TTC549 (cell line): ENCODE results near the gene NUBP2.
"Not testable (repeated sequence)": the region's sequence is repeated elsewhere in the genome, so short reads cannot be mapped to it uniquely, and the experiment has no call there.

ENCODE experiments used
- FAIRE-seq: peaks from 2 replicates; lab custom pipeline; 2012; peaks lifted over from hg19 to GRCh38; lab: Jason Lieb, UNC

Gene NUBP2

DNA sequence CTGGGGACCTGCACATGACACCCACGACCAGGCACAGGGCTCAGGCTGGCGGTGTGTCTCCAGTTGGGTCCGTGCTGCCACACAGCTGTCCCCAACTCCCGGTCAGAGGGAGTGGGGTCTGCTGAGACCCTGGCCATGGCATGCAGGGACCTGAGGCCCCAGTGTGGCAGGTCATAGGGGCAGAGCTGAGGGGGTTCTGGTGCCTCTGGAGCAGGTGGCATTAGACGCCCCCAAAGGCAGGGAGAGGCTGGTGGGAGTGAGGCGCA is 4.2 kb downstream of the NUBP2 start:
- FAIRE-seq: no peak

DNA sequence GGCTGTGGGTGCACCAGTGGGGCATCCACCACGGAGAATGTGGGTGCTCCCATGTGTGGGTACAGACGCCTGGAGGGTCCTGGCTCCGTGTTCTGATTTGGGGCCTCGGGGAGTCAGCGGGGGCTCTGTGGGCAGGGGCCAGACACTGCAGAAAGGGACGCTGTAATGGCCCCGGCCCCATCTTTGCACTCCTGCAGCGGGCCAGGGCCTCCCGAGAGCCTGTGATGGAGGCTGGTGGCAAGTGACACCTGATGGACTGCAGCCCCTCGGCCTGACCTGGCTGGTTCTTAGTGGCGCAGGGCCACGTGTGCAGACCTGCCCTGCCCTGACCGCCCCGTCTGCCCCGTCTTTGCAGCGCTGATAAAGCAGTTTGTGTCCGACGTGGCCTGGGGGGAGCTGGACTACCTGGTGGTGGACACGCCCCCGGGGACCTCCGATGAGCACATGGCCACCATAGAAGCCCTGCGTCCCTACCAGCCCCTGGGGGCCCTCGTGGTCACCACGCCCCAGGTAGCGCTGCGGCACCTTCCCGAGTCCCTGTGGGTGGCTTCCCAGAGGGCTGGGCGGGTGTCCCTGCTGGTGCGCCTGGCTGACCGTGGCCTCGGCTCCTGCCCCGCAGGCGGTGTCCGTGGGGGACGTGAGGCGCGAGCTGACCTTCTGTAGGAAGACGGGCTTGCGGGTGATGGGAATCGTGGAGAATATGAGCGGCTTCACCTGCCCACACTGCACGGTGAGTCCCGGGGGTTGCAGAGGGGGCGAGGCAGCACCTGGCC is 4.7 kb downstream of the NUBP2 start:
- no peak for FAIRE-seq

DNA sequence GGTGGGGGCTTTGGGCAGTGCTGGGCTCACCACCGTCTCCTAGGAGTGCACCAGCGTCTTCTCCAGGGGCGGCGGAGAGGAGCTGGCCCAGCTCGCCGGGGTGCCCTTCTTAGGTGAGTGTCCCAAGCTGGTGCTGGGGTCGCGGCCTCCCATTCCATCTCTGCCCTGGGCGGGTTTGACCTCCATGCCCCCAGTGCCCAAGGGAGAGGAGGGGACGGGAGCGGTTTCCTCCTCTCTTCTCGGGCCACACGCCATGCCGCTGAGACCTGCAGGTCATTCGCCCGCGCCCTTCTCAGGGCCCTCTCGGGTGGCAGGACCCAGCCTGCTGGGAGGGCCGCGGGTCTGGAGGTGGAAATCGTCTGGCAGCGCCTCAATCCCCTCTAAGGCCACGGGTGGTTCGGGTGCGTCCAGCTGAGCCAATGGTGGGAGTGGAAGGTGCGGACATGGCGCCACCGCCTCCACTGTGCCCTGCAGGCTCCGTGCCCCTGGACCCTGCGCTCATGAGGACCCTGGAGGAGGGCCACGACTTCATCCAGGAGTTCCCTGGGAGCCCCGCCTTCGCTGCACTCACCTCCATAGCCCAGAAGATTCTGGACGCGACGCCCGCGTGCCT is 5.4 kb downstream of the NUBP2 start:
- no peak for FAIRE-seq

- no peak for FAIRE-seq
Observed at GRCh38 chr16:1788708-1789100, 5.9 kb downstream of the NUBP2 start.

DNA sequence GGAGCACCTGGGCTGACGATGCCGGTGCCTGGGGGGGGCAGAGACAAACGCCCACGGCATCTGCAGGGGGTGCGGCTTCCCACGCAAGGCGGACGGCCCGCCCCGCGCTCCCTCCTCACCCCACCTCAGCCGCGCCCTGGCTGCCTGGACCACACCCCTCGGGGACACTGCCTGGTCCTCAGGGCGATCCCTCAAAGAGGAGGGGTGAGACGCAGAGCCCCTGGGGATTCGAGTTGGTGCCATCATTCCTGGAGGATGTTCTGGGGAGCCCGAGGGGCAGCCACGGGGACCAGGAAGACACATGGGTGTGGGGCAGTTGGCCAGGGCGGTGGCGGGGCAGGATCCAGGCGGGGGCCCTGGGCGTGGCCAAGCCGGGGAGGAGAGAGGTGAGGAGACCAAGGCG is 6.9 kb downstream of the NUBP2 start:
- no peak for FAIRE-seq

DNA sequence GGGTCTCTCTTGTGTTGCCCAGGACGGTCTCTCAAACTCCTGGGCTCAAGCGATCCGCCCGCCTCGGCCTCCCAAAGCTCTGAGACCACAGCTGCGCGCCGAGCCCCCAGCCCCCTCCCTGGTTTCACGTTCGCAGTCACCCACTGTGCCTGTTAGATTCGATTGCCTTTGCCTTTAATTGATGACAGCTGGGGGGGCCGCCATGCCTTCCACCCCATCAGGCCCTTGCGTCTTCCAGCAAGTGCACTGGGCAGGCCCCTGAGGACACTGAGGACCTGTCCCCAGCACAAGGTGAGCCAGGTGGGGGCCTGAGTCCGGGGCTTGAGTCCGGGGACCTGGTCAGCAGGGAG is 7.5 kb downstream of the NUBP2 start:
- no peak for FAIRE-seq

DNA sequence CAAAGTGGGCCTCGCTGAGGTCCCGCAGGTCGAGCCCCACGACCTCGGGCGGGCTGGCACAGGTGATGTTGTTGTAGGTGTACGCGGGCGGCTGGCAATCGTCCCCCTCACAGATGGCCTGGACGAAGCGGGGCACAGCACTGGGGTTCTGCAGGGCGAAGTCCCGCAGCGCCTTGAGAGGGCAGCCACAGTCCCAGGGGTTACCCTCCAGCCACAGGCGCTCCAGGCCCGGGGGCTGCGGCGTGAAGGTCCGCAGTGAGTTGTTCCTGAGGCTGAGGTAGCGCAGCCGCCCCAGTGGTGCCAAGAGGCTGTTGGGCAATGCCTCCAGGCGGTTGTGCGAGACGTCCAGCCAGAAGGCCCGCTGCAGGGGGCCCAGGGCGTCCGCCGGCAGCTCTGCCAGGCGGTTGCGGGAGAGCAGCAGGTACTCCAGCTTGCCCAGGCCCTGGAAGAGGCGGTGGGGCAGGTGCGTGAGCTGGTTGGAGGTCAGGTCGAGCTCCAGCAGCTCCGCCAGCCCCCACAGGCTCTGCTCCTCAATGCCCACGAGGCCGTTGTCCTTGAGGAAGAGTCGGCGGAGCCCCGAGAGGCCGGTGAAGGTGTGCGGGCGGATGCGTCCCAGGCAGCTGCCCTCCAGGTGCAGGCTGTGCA is 8.0 kb downstream of the NUBP2 start:
- FAIRE-seq: no peak

DNA sequence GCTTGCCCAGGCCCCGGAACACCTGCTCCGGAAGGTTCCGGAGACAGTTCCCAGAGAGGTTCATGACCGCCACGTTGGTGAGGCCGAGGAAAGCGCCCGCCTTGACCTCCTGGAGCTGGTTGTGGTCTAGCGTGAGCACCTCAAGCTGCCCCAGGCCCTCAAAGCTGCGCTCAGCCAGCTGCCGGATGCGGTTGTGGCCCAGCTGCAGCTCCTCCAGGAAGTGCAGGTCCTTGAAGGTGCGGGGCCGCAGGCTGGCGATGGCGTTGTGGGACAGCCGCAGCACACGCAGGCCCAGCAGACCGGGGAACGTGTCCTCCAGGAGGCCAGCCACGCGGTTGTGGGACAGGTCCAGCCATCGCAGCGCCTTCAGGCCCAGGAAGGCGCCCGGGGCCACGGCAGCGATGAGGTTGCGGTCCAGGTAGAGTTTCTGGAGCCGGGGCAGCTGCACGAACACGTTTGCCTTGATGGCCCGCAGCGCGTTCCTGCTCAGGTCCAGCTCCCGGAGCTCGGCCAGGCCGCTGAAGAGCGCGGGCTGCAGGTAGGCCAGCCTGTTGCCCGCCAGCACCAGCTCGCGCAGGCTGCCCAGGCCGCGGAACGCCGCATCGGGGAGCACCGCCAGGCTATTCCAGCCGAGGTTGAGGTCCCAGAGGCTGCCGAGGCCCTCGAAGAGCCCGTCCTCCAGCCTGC is 8.6 kb downstream of the NUBP2 start:
- no peak for FAIRE-seq

GRCh38 chr16:1791943-1792812 is 9.4 kb downstream of the NUBP2 start:
- no peak for FAIRE-seq

GRCh38 chr16:1792836-1793577 is 10.2 kb downstream of the NUBP2 start:
- no peak for FAIRE-seq

DNA sequence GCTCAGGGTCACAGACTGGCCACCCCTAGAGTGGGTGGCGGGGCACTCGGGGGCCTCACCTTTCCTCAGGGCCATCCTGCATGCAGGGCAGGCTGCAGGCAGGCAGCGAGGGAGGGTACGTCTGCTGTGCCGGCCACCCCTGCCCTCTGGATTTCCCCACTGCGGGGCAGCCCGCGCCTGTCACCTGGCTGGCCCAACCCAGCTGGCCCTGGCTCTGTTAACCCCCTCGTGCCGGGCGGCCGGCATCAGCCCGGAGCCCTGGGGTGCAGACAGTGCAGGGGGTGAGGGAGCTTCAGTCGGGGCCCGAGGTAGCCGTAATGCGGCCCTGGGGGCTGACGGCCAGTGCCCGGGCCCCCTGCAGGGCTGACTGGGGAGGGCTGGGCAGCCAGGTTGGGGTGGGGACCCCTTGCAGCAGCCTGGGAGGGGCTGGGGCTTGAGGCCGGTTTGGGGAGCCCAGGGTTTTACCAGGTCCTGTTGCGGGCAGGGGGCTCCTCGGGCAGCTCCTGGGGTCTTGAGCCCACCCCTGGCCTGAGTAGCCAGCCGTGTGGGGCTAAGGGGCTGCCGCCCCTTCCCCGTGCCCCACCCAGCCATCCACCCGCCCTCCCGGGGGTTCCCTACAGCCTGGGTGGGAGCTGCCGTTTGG is 10.9 kb downstream of the NUBP2 start, which contains the start of gene IGFALS:
IGFALS (minus strand) TSS at position 128 of the 643 bp plus-strand sequence; CDS start at position 75, 53 bp downstream.
- FAIRE-seq: no peak

- no peak for FAIRE-seq
Observed at GRCh38 chr16:1794221-1794871, 11.6 kb downstream of the NUBP2 start.

DNA sequence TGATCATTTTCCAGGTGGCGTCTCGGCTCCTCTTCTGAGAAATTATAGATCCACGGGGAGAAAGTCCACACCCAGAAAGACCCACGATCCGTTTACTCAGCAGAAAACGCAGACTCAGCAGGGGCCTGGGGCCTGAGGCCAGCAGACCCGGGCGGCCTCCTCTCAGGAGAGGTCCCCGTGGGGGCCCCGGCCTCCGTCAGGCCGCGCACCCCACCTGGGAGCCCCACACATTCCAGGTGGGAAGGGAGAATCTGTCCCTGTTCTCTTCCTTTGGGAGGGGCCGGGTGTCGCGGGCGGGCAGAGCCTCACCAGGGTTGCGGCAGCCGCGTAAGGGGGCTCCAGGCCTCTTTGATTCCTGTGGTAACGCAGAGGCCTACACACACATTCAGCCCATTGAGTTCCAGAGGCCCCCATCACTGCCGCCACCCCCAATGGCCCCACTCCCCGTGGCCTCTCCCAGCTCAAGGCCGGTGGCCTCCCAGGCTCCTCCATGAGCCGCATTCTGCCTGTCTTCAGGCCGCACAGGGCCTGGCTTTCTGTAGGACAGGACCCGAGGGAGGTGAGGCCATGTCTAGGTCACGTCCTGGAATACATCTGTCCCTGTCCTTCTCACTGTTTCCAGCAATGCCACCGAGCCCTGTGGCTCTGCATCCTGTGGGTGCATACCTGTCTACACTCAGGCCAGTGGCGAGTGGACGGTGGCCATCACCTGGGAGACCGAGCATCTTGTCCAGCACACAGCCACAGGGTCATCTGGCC is 12.3 kb downstream of the NUBP2 start:
- no peak for FAIRE-seq

DNA sequence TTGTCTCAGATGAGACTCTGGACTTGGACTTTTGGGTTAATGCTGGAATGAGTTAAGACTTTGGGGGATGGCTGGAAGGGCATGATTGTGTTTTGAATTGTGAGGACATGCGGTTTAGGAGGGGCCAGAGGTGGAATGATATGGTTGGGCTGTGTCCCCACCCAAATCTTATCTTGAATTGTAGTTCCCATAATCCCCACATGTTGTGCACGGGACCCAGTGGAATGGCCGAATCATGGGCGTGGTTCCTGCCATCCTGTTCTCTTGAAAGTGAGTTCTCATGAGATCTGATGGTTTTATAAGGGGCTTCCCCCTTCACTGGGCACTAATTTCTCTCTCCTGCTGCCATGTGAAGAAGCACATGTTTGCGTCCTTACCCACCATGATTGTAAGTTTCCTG is 16.5 kb downstream of the NUBP2 start:
- FAIRE-seq: not testable (repeated sequence)

- FAIRE-seq: no peak
Observed at GRCh38 chr16:1800701-1801100, 17.9 kb downstream of the NUBP2 start.

- FAIRE-seq: no peak
Observed at GRCh38 chr16:1807626-1808025, 24.9 kb downstream of the NUBP2 start.

GRCh38 chr16:1808691-1809090 is 25.9 kb downstream of the NUBP2 start:
- FAIRE-seq: no peak

- no peak for FAIRE-seq
Observed at GRCh38 chr16:1809281-1809801, 26.6 kb downstream of the NUBP2 start.

GRCh38 chr16:1810106-1810505 is 27.3 kb downstream of the NUBP2 start:
- FAIRE-seq: no peak
